GM19463 (cell line): ENCODE data around the gene WNT1.

Experiments used
- ATAC-seq: cut with Tn5 transposase; IDR thresholded peaks from one replicate; pipeline ENCODE4 v1.9.1; 2021; ENCODE audit warnings: mild to moderate bottlenecking, moderate library complexity; ENCODE audit not compliant: unreplicated experiment

WNT1 gene

GRCh38 chr12:48980389-48980952, 2.3 kb downstream of the WNT1 start:
- ATAC-seq, result no peak

GRCh38 chr12:48980953-48981756, 3.0 kb downstream of the WNT1 start:
- ATAC-seq, result no peak

- ATAC-seq, result no peak
These were observed 3.6 kb downstream of the WNT1 start for GRCh38 chr12:48981757-48982157.

GRCh38 chr12:48982397-48983080, 4.4 kb downstream of the WNT1 start:
- ATAC-seq, result no peak

GRCh38 chr12:48985475-48985897, 7.4 kb downstream of the WNT1 start:
- no peak for ATAC-seq

GRCh38 chr12:48985901-48986300, 7.8 kb downstream of the WNT1 start:
- ATAC-seq, result no peak

GRCh38 chr12:48986720-48987291, 8.7 kb downstream of the WNT1 start:
- ATAC-seq, result no peak

- ATAC-seq, result no peak
These were observed 10.0 kb downstream of the WNT1 start for GRCh38 chr12:48988030-48988649.

- no peak for ATAC-seq
These were observed 12.4 kb downstream of the WNT1 start for GRCh38 chr12:48990552-48990951.

GRCh38 chr12:48991247-48992050, 13.3 kb downstream of the WNT1 start:
- no peak for ATAC-seq

GRCh38 chr12:48993787-48994186, 15.7 kb downstream of the WNT1 start:
- ATAC-seq, result no peak

GRCh38 chr12:48994224-48995085, 16.3 kb downstream of the WNT1 start:
- ATAC-seq, result no peak

GRCh38 chr12:48995086-48995879, 17.2 kb downstream of the WNT1 start:
- ATAC-seq, result no peak

- ATAC-seq, result no peak
These were observed 18.9 kb downstream of the WNT1 start for GRCh38 chr12:48996794-48997718.

GRCh38 chr12:48997719-48998496, 19.8 kb downstream of the WNT1 start:
- ATAC-seq, result peak; percentile 40

GRCh38 chr12:48998497-48999353, 20.6 kb downstream of the WNT1 start:
- ATAC-seq, result peak; percentile 11
